Measurements from ENCODE around the gene TRAP1. TPM values are rescaled to one million over a fixed set of nuclear protein-coding genes. Genes with fewer than 3 reads are reported as not detected.

The TRAP1 gene
- polyA plus RNA-seq, 1 donor from 2014 or later: 73.0 TPM

DNA sequence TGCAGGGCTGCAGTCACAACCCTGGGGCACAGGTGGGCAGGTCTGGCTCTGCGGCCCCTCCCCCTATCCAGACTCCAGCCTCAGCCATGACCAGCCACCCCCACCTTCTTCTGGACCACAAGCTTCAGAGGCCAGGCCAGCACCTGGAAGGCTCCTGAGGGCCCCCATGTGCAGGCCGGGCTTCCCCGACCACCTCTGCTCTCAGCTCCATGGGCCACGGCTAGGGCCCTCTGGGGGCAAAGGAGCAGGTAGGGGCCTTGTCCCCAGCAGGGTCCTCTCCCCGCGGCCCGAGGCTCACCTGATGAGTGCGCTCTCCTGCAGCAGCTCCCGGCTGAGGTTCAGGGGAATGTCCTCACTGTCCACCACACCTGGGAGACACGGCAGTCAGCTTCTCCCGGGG is 45.9 kb downstream of the TRAP1 start:
- Histone ChIP-seq H3K9ac (ENCODE audit: low read length) (no peak overlapping the region), H3K27ac (ENCODE audit: low read length) (no peak overlapping the region), H3K4me2 (ENCODE audit: low read length) (no peak overlapping the region), H3K27me3 (ENCODE audit: insufficient read depth, low read depth, low read length) (no peaks in the 10 kb centered on the region), H3F3A (ENCODE audit: insufficient read depth, low read length, poor library complexity, severe bottlenecking) (no peaks in the 10 kb centered on the region), H3K4me3 (ENCODE audit: low read length) (no peak overlapping the region), H3K79me2 (replicated peaks; ENCODE audit: insufficient read depth, low read length) (no peaks in the 10 kb centered on the region), H3K9me3 (ENCODE audit: low read length) (no peaks in the 10 kb centered on the region), H3K9me2 (ENCODE audit: insufficient read depth, low read length) (no peaks in the 10 kb centered on the region), H2AFZ (ENCODE audit: low read depth, low read length) (no peak overlapping the region), H3K36me3 (ENCODE audit: insufficient read depth, low read length) (peaks cover 11% of the 10 kb centered on the region), H4K20me1 (ENCODE audit: insufficient read depth) (no peaks in the 10 kb centered on the region)
- TF ChIP-seq, protein P1, sequence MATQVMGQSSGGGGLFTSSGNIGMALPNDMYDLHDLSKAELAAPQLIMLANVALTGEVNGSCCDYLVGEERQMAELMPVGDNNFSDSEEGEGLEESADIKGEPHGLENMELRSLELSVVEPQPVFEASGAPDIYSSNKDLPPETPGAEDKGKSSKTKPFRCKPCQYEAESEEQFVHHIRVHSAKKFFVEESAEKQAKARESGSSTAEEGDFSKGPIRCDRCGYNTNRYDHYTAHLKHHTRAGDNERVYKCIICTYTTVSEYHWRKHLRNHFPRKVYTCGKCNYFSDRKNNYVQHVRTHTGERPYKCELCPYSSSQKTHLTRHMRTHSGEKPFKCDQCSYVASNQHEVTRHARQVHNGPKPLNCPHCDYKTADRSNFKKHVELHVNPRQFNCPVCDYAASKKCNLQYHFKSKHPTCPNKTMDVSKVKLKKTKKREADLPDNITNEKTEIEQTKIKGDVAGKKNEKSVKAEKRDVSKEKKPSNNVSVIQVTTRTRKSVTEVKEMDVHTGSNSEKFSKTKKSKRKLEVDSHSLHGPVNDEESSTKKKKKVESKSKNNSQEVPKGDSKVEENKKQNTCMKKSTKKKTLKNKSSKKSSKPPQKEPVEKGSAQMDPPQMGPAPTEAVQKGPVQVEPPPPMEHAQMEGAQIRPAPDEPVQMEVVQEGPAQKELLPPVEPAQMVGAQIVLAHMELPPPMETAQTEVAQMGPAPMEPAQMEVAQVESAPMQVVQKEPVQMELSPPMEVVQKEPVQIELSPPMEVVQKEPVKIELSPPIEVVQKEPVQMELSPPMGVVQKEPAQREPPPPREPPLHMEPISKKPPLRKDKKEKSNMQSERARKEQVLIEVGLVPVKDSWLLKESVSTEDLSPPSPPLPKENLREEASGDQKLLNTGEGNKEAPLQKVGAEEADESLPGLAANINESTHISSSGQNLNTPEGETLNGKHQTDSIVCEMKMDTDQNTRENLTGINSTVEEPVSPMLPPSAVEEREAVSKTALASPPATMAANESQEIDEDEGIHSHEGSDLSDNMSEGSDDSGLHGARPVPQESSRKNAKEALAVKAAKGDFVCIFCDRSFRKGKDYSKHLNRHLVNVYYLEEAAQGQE (IDR thresholded peaks at IDR 0.05; ENCODE audit: borderline replicate concordance): no peak
- TF ChIP-seq TAF1 (IDR thresholded peaks at IDR 0.05; ENCODE audit: low read depth): no peak
- no peak for TF ChIP-seq RAD21 (conservative IDR thresholded peaks at IDR 0.05)
- no peak for TF ChIP-seq EP300 (conservative IDR thresholded peaks at IDR 0.05; ENCODE audit: poor library complexity, severe bottlenecking)
- TF ChIP-seq POLR2AphosphoS5 (IDR thresholded peaks at IDR 0.05): no peak
- no peak for TF ChIP-seq SMC3 (conservative IDR thresholded peaks at IDR 0.05; ENCODE audit: poor library complexity)
- TF ChIP-seq EZH2 (IDR thresholded peaks at IDR 0.05; ENCODE audit: borderline replicate concordance, insufficient read depth, low read length, poor library complexity, severe bottlenecking): no peak
- TF ChIP-seq, protein P2, sequence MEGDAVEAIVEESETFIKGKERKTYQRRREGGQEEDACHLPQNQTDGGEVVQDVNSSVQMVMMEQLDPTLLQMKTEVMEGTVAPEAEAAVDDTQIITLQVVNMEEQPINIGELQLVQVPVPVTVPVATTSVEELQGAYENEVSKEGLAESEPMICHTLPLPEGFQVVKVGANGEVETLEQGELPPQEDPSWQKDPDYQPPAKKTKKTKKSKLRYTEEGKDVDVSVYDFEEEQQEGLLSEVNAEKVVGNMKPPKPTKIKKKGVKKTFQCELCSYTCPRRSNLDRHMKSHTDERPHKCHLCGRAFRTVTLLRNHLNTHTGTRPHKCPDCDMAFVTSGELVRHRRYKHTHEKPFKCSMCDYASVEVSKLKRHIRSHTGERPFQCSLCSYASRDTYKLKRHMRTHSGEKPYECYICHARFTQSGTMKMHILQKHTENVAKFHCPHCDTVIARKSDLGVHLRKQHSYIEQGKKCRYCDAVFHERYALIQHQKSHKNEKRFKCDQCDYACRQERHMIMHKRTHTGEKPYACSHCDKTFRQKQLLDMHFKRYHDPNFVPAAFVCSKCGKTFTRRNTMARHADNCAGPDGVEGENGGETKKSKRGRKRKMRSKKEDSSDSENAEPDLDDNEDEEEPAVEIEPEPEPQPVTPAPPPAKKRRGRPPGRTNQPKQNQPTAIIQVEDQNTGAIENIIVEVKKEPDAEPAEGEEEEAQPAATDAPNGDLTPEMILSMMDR (IDR thresholded peaks at IDR 0.05; ENCODE audit: poor library complexity, severe bottlenecking): no peak
- TF ChIP-seq MXI1 (conservative IDR thresholded peaks at IDR 0.05; ENCODE audit: poor library complexity, severe bottlenecking): no peak

DNA sequence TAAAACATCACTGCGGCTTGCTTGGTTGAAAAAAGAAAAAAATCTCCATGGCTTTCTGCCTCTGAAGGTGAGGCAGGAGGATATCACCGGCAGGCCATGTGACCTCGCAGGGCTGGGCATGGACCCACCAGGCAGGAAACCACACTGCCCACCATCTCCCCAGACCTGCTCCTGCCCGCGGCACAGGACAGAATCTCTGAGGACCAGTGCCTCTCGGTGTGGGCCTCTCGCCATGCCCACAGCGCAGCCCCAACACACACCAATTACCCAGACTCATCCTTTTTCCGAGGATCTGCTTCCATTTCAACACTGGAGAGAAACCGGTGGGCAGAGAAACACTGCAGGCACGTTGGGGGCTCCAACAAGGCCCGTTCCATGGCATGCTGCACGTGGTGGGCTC is 46.6 kb downstream of the TRAP1 start:
- H3K27me3 ChIP-seq (ENCODE audit: insufficient read depth, low read depth, low read length): no peaks in the 10 kb centered on the region
- TF ChIP-seq EP300 (conservative IDR thresholded peaks at IDR 0.05; ENCODE audit: poor library complexity, severe bottlenecking) (no peak), SMC3 (conservative IDR thresholded peaks at IDR 0.05; ENCODE audit: poor library complexity) (no peak), EZH2 (IDR thresholded peaks at IDR 0.05; ENCODE audit: borderline replicate concordance, insufficient read depth, low read length, poor library complexity, severe bottlenecking) (no peak), POLR2AphosphoS5 (IDR thresholded peaks at IDR 0.05) (no peak), TAF1 (IDR thresholded peaks at IDR 0.05; ENCODE audit: low read depth) (no peak), MXI1 (conservative IDR thresholded peaks at IDR 0.05; ENCODE audit: poor library complexity, severe bottlenecking) (no peak), RAD21 (conservative IDR thresholded peaks at IDR 0.05) (no peak)
- TF ChIP-seq, protein P1 (IDR thresholded peaks at IDR 0.05; ENCODE audit: borderline replicate concordance): no peak
- TF ChIP-seq, protein P2 (IDR thresholded peaks at IDR 0.05; ENCODE audit: poor library complexity, severe bottlenecking): no peak
- H3K9me3 ChIP-seq (ENCODE audit: low read length): no peaks in the 10 kb centered on the region
- H3K9ac ChIP-seq (ENCODE audit: low read length): no peak overlapping the region
- H3K9me2 ChIP-seq (ENCODE audit: insufficient read depth, low read length): no peaks in the 10 kb centered on the region
- H3F3A ChIP-seq (ENCODE audit: insufficient read depth, low read length, poor library complexity, severe bottlenecking): no peaks in the 10 kb centered on the region
- no peak overlapping the region for H3K4me2 ChIP-seq (ENCODE audit: low read length)
- H3K36me3 ChIP-seq (ENCODE audit: insufficient read depth, low read length): peaks cover 11% of the 10 kb centered on the region
- H4K20me1 ChIP-seq (ENCODE audit: insufficient read depth): no peaks in the 10 kb centered on the region
- H3K27ac ChIP-seq (ENCODE audit: low read length): no peak overlapping the region
- no peaks in the 10 kb centered on the region for H3K79me2 ChIP-seq (replicated peaks; ENCODE audit: insufficient read depth, low read length)
- no peak overlapping the region for H2AFZ ChIP-seq (ENCODE audit: low read depth, low read length)
- H3K4me3 ChIP-seq (ENCODE audit: low read length): no peak overlapping the region
